Naive thymus-derived CD4-positive, alpha-beta T cell (primary cell): ENCODE results near the gene BTBD19. TPM values are rescaled to one million over a fixed set of nuclear protein-coding genes. Genes with fewer than 3 reads are reported as not detected.
A peak's percentile ranks its signal among the peaks of the same experiment; 100 is the strongest.
"Not testable (repeated sequence)": the region's sequence is repeated elsewhere in the genome, so short reads cannot be mapped to it uniquely, and the experiment has no call there.

Experiments used
- ATAC-seq: fragments of 150-1000 bp; cut with Tn5 transposase; 2 replicates; pipeline ENCODE4 v1.10.0; 2021; ENCODE audit warnings: mild to moderate bottlenecking, moderate library complexity
- CTCF ChIA-PET: fragments of 350-600 bp; sonication (Branson Sonifier 250); formaldehyde crosslinking; loops from one replicate; lab custom pipeline; 2021; ENCODE audit warnings: antibody characterized with exemption; lab: Charles Lee
- POLR2A ChIA-PET: fragments of 350-600 bp; sonication (Branson Sonifier 250); formaldehyde crosslinking; loops from one replicate; lab custom pipeline; 2021; ENCODE audit warnings: antibody characterized with exemption, inconsistent platforms; lab: Charles Lee
- DNase-seq, 9 donors: peaks; one replicate each; pipeline versions ENCODE4 v3.0.0 to v3.0.0-alpha.2; 2020 to 2022; ENCODE audit warnings: mixed read lengths in 1 of 9
- H3K27ac ChIP-seq: one replicate; pipeline ENCODE4 v1.7.0; 2013; ENCODE audit warnings: mild to moderate bottlenecking, low read depth, low read length, moderate library complexity
- H3K27me3 ChIP-seq, 2 donors: one replicate each; pipeline ENCODE4 v1.7.0; 2013; ENCODE audit warnings: low read length in 2 of 2, mild to moderate bottlenecking in 2 of 2, moderate library complexity in 2 of 2; ENCODE audit not compliant: control insufficient read depth in 2 of 2, insufficient read depth in 2 of 2
- H3K36me3 ChIP-seq, 3 experiments: 1 replicate in 2 of 3; 2 replicates in 1 of 3; pipeline ENCODE4 v1.7.0; 2013; ENCODE audit warnings: low read length in 3 of 3, mild to moderate bottlenecking in 3 of 3, moderate library complexity in 1 of 3; ENCODE audit not compliant: insufficient read depth in 3 of 3, control insufficient read depth in 2 of 3
- H3K4me1 ChIP-seq, 2 donors: one replicate each; pipeline ENCODE4 v1.7.0; 2013; ENCODE audit warnings: low read length in 2 of 2, mild to moderate bottlenecking in 2 of 2, moderate library complexity in 1 of 2; ENCODE audit not compliant: control insufficient read depth in 2 of 2, insufficient read depth in 2 of 2
- H3K4me3 ChIP-seq: 2 replicates; pipeline ENCODE4 v1.7.0; 2013; ENCODE audit warnings: mild to moderate bottlenecking, low read length
- H3K9me3 ChIP-seq, 3 experiments: 1 replicate in 2 of 3; 2 replicates in 1 of 3; pipeline ENCODE4 v1.7.0; 2013; ENCODE audit warnings: low read length in 3 of 3; ENCODE audit not compliant: control insufficient read depth in 2 of 3
- H3K27ac Mint-ChIP-seq, 9 donors: one replicate each; pipeline ENCODE4 v1.8.0; 2020 to 2022; ENCODE audit warnings: mixed read lengths in 9 of 9, mild to moderate bottlenecking in 8 of 9, moderate library complexity in 5 of 9, inconsistent platforms in 2 of 9
- H3K27me3 Mint-ChIP-seq, 5 donors: one replicate each; pipeline ENCODE4 v1.8.0; 2021 to 2022; ENCODE audit warnings: mixed read lengths in 5 of 5, mild to moderate bottlenecking in 1 of 5
- H3K36me3 Mint-ChIP-seq, 5 donors: one replicate each; pipeline ENCODE4 v1.8.0; 2020 to 2022; ENCODE audit warnings: mixed read lengths in 5 of 5, mild to moderate bottlenecking in 3 of 5, inconsistent platforms in 1 of 5
- H3K4me1 Mint-ChIP-seq, 7 donors: one replicate each; pipeline ENCODE4 v1.8.0; 2020 to 2022; ENCODE audit warnings: mixed read lengths in 7 of 7, mild to moderate bottlenecking in 3 of 7, inconsistent platforms in 1 of 7
- H3K4me3 Mint-ChIP-seq, 10 donors: one replicate each; pipeline ENCODE4 v1.8.0; 2020 to 2022; ENCODE audit warnings: mild to moderate bottlenecking in 10 of 10, mixed read lengths in 10 of 10, moderate library complexity in 6 of 10, inconsistent platforms in 2 of 10
- H3K9me3 Mint-ChIP-seq, 11 donors: one replicate each; pipeline ENCODE4 v1.8.0; 2020 to 2022; ENCODE audit warnings: mixed read lengths in 11 of 11, mild to moderate bottlenecking in 4 of 11, inconsistent platforms in 1 of 11, moderate library complexity in 1 of 11
- intact Hi-C, 2 donors: fragments of 100-400 bp; cut with micrococcal nuclease; formaldehyde crosslinking; loops; one replicate each; pipeline ENCODE4 v1.15.1; 2023
- polyA plus RNA-seq, 2 donors: library from polyadenylated mRNA; unstranded; fragments of 300-500 nt; fragmentation: Illumina TruSeq; gene quantifications; one replicate each; pipeline ENCODE4 v1.2.3, GENCODE V29; 2021
- total RNA-seq, 6 experiments: library from RNA in 5 of 6; stranded (reverse) in 5 of 6; gene quantifications; 1 replicate in 5 of 6; 2 replicates in 1 of 6; pipeline ENCODE4 v1.2.3 and lab custom pipeline; 2021 to 2026

Gene BTBD19
- total and polyA plus RNA-seq, 7 experiments from 2014 or later, result 0.07 to 47.2 (median 12.5) TPM

GRCh38 chr1:44831516-44831915 lies 23.2 kb downstream of the BTBD19 start:
- H3K27me3 ChIP-seq, result no peaks in the 10 kb centered on the region
- H3K27ac ChIP-seq, result no peak overlapping the region
- ChIA-PET CTCF (no interaction called here), POLR2A (interaction anchor here (1.2 to 2.5 kb wide), 4 partner anchors 9 to 110 kb away, joined by 4 to 12 read pairs (median 5); partner anchors contain the start of gene PLK3)
- H3K27me3 Mint-ChIP-seq, result no peaks in the 10 kb centered on the region
- intact Hi-C loops, result no loop called here
- no peaks in the 10 kb centered on the region for H3K4me1 ChIP-seq
- no peak overlapping the region for H3K4me3 Mint-ChIP-seq
- peaks cover 7 to 18% (median 8%) of the 10 kb centered on the region in 7 donors for H3K4me1 Mint-ChIP-seq
- no peak for ATAC-seq
- peaks cover 0 to 1% (median 0%) of the 10 kb centered on the region in 11 donors for H3K9me3 Mint-ChIP-seq
- H3K36me3 ChIP-seq, result no peaks in the 10 kb centered on the region
- DNase-seq, result no peak
- peak overlapping the region in 2 of 9 donors; percentile 3 to 73 for H3K27ac Mint-ChIP-seq
- H3K9me3 ChIP-seq, result no peaks in the 10 kb centered on the region
- no peak overlapping the region for H3K4me3 ChIP-seq
- H3K36me3 Mint-ChIP-seq, result no peaks in the 10 kb centered on the region

GRCh38 chr1:44832056-44832705 lies 23.9 kb downstream of the BTBD19 start:
- CTCF ChIA-PET, result no interaction called here
- H3K4me3 Mint-ChIP-seq, result no peak overlapping the region
- no peaks in the 10 kb centered on the region for H3K36me3 Mint-ChIP-seq
- no peaks in the 10 kb centered on the region for H3K9me3 ChIP-seq
- no peak overlapping the region for H3K4me3 ChIP-seq
- H3K27ac ChIP-seq, result no peak overlapping the region
- no peak for DNase-seq
- H3K9me3 Mint-ChIP-seq, result peaks cover 0 to 1% (median 0%) of the 10 kb centered on the region in 11 donors
- POLR2A ChIA-PET, result interaction anchor here (0.6 to 2.5 kb wide), 5 partner anchors 10 to 82 kb away, joined by 3 to 12 read pairs (median 5); partner anchors contain the start of gene PLK3
- H3K4me1 Mint-ChIP-seq, result peaks cover 7 to 20% (median 8%) of the 10 kb centered on the region in 7 donors
- H3K27me3 Mint-ChIP-seq, result no peaks in the 10 kb centered on the region
- no peak for ATAC-seq
- peak overlapping the region in 1 of 9 donors; percentile 73 for H3K27ac Mint-ChIP-seq
- no peaks in the 10 kb centered on the region for H3K36me3 ChIP-seq
- intact Hi-C loops, result no loop called here
- no peaks in the 10 kb centered on the region for H3K4me1 ChIP-seq
- H3K27me3 ChIP-seq, result no peaks in the 10 kb centered on the region

- H3K4me1 ChIP-seq, result no peaks in the 10 kb centered on the region
- Mint-ChIP-seq H3K4me3 (no peak overlapping the region), H3K9me3 (no peaks in the 10 kb centered on the region), H3K27me3 (peaks cover 0 to 4% (median 0%) of the 10 kb centered on the region in 5 donors), H3K36me3 (no peaks in the 10 kb centered on the region), H3K27ac (peak overlapping the region in 3 of 9 donors; percentile 8 to 46 (median 40)), H3K4me1 (peaks cover 7 to 20% (median 8%) of the 10 kb centered on the region in 7 donors)
- H3K27ac ChIP-seq, result no peak overlapping the region
- H3K36me3 ChIP-seq, result no peaks in the 10 kb centered on the region
- intact Hi-C loops, result loop anchor here in 1 of 2 donors (2.0 kb wide), 1 partner anchor 656 kb away; the partner anchor contains the start of gene TESK2
- no peak overlapping the region for H3K4me3 ChIP-seq
- H3K27me3 ChIP-seq, result no peaks in the 10 kb centered on the region
- no peak for ATAC-seq
- no peaks in the 10 kb centered on the region for H3K9me3 ChIP-seq
- CTCF ChIA-PET, result interaction anchor here (0.9 to 3.0 kb wide), 4 partner anchors 13 to 180 kb away, joined by 4 to 8 read pairs (median 5); no protein-coding TSS in a partner anchor
- DNase-seq, result no peak
- POLR2A ChIA-PET, result interaction anchor here (0.9 to 3.4 kb wide), 3 partner anchors 12 to 26 kb away, joined by 3 to 12 read pairs (median 11); partner anchors contain the start of genes BTBD19 and DYNLT4
Observed at GRCh38 chr1:44834328-44834727, 26.0 kb downstream of the BTBD19 start.

- peak overlapping the region in 8 of 9 donors; percentile 12 to 81 (median 41) for H3K27ac Mint-ChIP-seq
- H3K36me3 Mint-ChIP-seq, result no peaks in the 10 kb centered on the region
- Histone ChIP-seq H3K36me3 (no peaks in the 10 kb centered on the region), H3K27me3 (no peaks in the 10 kb centered on the region), H3K9me3 (no peaks in the 10 kb centered on the region), H3K27ac (no peak overlapping the region), H3K4me1 (no peaks in the 10 kb centered on the region), H3K4me3 (no peak overlapping the region)
- H3K27me3 Mint-ChIP-seq, result peaks cover under 1 to 9% (median under 1%) of the 10 kb centered on the region in 5 donors
- POLR2A ChIA-PET, result interaction anchor here (0.6 to 3.4 kb wide), 6 partner anchors 17 to 49 kb away, joined by 3 to 12 read pairs (median 7); partner anchors contain the start of genes BTBD19, DYNLT4 and PLK3
- intact Hi-C loops, result loop anchor here (1.0 to 5.0 kb wide), 12 partner anchors 16 to 655 kb away; partner anchors contain the start of genes UROD (in 2 of the 2), EIF2B3 (in 1 of the 2), HECTD3 (in 1 of the 2) and TESK2 (in 1 of the 2)
- ATAC-seq, result peak; percentile 96
- CTCF ChIA-PET, result interaction anchor here (0.6 to 3.0 kb wide), 6 partner anchors 36 to 940 kb away, joined by 3 to 11 read pairs (median 4); partner anchors contain the start of gene PLK3
- peak overlapping the region in 9 of 10 donors; percentile 3 to 73 (median 42) for H3K4me3 Mint-ChIP-seq
- DNase-seq, result peak; percentile 58 to 82 (median 75)
- peaks cover 7 to 19% (median 8%) of the 10 kb centered on the region in 7 donors for H3K4me1 Mint-ChIP-seq
- no peaks in the 10 kb centered on the region for H3K9me3 Mint-ChIP-seq
Observed at GRCh38 chr1:44835738-44836675, 27.7 kb downstream of the BTBD19 start.

- Mint-ChIP-seq H3K27me3 (peaks cover 14 to 29% (median 17%) of the 10 kb centered on the region in 5 donors), H3K4me1 (peaks cover 8 to 21% (median 13%) of the 10 kb centered on the region in 7 donors)
- not testable (repeated sequence) for H3K27ac Mint-ChIP-seq, H3K36me3 Mint-ChIP-seq, ATAC-seq, H3K9me3 ChIP-seq, H3K4me3 Mint-ChIP-seq, H3K4me1 ChIP-seq, H3K27me3 ChIP-seq, DNase-seq, H3K36me3 ChIP-seq, H3K9me3 Mint-ChIP-seq, H3K4me3 ChIP-seq, H3K27ac ChIP-seq
- intact Hi-C loops, result loop anchor here in 1 of 2 donors (5.0 kb wide), 1 partner anchor 174 kb away; the partner anchor contains the start of genes HECTD3 and UROD
- CTCF ChIA-PET, result interaction anchor here (0.6 to 1.0 kb wide), 3 partner anchors 10 to 173 kb away, joined by 3 to 5 read pairs (median 3); partner anchors contain the start of genes HECTD3 and PLK3
- POLR2A ChIA-PET, result interaction anchor here (0.6 to 1.6 kb wide), 2 partner anchors 19 to 107 kb away, joined by 3 read pairs; no protein-coding TSS in a partner anchor
Observed at GRCh38 chr1:44838294-44838693, 30.0 kb downstream of the BTBD19 start.
